HepG2 (cell line): ENCODE data around the gene VSTM2A.

Experiments used
- AHR ChIP-seq: IDR thresholded peaks from 2 replicates; pipeline ENCODE4 v1.6.1; 2018; ENCODE audit warnings: missing genetic modification reagents, missing compliant biosample characterization
- BHLHE40 ChIP-seq: IDR thresholded peaks from 2 replicates; pipeline ENCODE4 v1.6.1; 2011; ENCODE audit warnings: low read length, improper control_type of control experiment
- CEBPB ChIP-seq: IDR thresholded peaks from 2 replicates; pipeline ENCODE4 v1.6.1; 2011; ENCODE audit warnings: low read depth, low read length, improper control_type of control experiment, borderline replicate concordance
- ELF1 ChIP-seq: sonication (generic); formaldehyde crosslinking; IDR thresholded peaks from 2 replicates; pipeline ENCODE4 v1.4.0; 2020; ENCODE audit warnings: missing genetic modification reagents
- NR2F1 ChIP-seq, 2 experiments: fragments of 450-650 bp in 1 of 2; formaldehyde crosslinking in 1 of 2; IDR thresholded peaks; 2 replicates each; pipeline versions ENCODE4 v1.5.0 to v1.6.1; 2016 to 2020; ENCODE audit warnings: mild to moderate bottlenecking in 1 of 2, missing compliant biosample characterization in 1 of 2, missing genetic modification reagents in 1 of 2, moderate library complexity in 1 of 2
- ZNF274 ChIP-seq: sonication (generic); formaldehyde crosslinking; IDR thresholded peaks from 2 replicates; pipeline ENCODE4 v1.5.1; 2020; ENCODE audit warnings: mild to moderate bottlenecking, missing genetic modification reagents
- ZNF543 ChIP-seq: sonication (generic); formaldehyde crosslinking; IDR thresholded peaks from 2 replicates; pipeline ENCODE4 v1.4.0; 2020; ENCODE audit warnings: mild to moderate bottlenecking, missing genetic modification reagents
- TF ChIP-seq, protein P1 (sequence below): sonication (generic); IDR thresholded peaks from 2 replicates; pipeline ENCODE4 v1.6.1; 2016; ENCODE audit warnings: low read depth, borderline replicate concordance
- TF ChIP-seq, protein P2 (sequence below): fragments of 450-650 bp; IDR thresholded peaks from 2 replicates; pipeline ENCODE4 v1.6.1; 2017; ENCODE audit warnings: mild to moderate bottlenecking
- TF ChIP-seq, protein P3 (sequence below): sonication (generic); formaldehyde crosslinking; IDR thresholded peaks from 2 replicates; pipeline ENCODE4 v1.5.0; 2020; ENCODE audit warnings: mild to moderate bottlenecking, missing genetic modification reagents, moderate library complexity
- TF ChIP-seq, protein P4 (sequence below): sonication (generic); formaldehyde crosslinking; IDR thresholded peaks from 2 replicates; pipeline ENCODE4 v1.4.0; 2020; ENCODE audit warnings: mild to moderate bottlenecking, missing genetic modification reagents

DNA sequence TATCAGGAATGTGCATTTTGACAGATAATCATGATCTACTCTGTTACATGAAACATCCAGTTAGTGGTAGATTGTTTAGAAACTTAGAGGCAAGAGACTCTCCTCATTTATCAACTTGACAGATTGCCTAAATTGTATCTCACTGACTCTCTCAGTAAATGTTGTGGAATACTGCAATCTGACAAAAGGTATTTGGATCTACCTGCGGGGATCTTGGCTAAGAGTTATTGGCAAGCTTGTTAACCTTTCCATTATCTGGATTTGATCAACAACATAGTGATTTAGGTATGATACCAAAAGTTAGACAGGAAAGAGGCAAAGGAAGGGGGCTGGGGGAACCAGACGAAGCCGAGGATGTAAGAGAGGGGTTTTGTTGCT lies 2.0 kb downstream of the VSTM2A start:
- TF ChIP-seq, protein P1, sequence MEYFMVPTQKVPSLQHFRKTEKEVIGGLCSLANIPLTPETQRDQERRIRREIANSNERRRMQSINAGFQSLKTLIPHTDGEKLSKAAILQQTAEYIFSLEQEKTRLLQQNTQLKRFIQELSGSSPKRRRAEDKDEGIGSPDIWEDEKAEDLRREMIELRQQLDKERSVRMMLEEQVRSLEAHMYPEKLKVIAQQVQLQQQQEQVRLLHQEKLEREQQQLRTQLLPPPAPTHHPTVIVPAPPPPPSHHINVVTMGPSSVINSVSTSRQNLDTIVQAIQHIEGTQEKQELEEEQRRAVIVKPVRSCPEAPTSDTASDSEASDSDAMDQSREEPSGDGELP: no peak
- TF ChIP-seq ELF1 (CRISPR knock-in tag) (no peak), ZNF543 (CRISPR knock-in tag) (no peak), CEBPB (no peak), BHLHE40 (no peak), NR2F1 (CRISPR knock-in tag; IDR thresholded peaks at IDR 0.05) (no peak), AHR (CRISPR knock-in tag) (no peak), ZNF274 (CRISPR knock-in tag) (no peak)
- TF ChIP-seq, protein P2, sequence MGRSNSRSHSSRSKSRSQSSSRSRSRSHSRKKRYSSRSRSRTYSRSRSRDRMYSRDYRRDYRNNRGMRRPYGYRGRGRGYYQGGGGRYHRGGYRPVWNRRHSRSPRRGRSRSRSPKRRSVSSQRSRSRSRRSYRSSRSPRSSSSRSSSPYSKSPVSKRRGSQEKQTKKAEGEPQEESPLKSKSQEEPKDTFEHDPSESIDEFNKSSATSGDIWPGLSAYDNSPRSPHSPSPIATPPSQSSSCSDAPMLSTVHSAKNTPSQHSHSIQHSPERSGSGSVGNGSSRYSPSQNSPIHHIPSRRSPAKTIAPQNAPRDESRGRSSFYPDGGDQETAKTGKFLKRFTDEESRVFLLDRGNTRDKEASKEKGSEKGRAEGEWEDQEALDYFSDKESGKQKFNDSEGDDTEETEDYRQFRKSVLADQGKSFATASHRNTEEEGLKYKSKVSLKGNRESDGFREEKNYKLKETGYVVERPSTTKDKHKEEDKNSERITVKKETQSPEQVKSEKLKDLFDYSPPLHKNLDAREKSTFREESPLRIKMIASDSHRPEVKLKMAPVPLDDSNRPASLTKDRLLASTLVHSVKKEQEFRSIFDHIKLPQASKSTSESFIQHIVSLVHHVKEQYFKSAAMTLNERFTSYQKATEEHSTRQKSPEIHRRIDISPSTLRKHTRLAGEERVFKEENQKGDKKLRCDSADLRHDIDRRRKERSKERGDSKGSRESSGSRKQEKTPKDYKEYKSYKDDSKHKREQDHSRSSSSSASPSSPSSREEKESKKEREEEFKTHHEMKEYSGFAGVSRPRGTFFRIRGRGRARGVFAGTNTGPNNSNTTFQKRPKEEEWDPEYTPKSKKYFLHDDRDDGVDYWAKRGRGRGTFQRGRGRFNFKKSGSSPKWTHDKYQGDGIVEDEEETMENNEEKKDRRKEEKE: no peak
- TF ChIP-seq, protein P3, sequence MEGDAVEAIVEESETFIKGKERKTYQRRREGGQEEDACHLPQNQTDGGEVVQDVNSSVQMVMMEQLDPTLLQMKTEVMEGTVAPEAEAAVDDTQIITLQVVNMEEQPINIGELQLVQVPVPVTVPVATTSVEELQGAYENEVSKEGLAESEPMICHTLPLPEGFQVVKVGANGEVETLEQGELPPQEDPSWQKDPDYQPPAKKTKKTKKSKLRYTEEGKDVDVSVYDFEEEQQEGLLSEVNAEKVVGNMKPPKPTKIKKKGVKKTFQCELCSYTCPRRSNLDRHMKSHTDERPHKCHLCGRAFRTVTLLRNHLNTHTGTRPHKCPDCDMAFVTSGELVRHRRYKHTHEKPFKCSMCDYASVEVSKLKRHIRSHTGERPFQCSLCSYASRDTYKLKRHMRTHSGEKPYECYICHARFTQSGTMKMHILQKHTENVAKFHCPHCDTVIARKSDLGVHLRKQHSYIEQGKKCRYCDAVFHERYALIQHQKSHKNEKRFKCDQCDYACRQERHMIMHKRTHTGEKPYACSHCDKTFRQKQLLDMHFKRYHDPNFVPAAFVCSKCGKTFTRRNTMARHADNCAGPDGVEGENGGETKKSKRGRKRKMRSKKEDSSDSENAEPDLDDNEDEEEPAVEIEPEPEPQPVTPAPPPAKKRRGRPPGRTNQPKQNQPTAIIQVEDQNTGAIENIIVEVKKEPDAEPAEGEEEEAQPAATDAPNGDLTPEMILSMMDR: no peak
- TF ChIP-seq, protein P4, sequence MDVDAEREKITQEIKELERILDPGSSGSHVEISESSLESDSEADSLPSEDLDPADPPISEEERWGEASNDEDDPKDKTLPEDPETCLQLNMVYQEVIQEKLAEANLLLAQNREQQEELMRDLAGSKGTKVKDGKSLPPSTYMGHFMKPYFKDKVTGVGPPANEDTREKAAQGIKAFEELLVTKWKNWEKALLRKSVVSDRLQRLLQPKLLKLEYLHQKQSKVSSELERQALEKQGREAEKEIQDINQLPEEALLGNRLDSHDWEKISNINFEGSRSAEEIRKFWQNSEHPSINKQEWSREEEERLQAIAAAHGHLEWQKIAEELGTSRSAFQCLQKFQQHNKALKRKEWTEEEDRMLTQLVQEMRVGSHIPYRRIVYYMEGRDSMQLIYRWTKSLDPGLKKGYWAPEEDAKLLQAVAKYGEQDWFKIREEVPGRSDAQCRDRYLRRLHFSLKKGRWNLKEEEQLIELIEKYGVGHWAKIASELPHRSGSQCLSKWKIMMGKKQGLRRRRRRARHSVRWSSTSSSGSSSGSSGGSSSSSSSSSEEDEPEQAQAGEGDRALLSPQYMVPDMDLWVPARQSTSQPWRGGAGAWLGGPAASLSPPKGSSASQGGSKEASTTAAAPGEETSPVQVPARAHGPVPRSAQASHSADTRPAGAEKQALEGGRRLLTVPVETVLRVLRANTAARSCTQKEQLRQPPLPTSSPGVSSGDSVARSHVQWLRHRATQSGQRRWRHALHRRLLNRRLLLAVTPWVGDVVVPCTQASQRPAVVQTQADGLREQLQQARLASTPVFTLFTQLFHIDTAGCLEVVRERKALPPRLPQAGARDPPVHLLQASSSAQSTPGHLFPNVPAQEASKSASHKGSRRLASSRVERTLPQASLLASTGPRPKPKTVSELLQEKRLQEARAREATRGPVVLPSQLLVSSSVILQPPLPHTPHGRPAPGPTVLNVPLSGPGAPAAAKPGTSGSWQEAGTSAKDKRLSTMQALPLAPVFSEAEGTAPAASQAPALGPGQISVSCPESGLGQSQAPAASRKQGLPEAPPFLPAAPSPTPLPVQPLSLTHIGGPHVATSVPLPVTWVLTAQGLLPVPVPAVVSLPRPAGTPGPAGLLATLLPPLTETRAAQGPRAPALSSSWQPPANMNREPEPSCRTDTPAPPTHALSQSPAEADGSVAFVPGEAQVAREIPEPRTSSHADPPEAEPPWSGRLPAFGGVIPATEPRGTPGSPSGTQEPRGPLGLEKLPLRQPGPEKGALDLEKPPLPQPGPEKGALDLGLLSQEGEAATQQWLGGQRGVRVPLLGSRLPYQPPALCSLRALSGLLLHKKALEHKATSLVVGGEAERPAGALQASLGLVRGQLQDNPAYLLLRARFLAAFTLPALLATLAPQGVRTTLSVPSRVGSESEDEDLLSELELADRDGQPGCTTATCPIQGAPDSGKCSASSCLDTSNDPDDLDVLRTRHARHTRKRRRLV (CRISPR knock-in tag): no peak
